ENCODE data around the gene PLCB1.

The PLCB1 gene

DNA sequence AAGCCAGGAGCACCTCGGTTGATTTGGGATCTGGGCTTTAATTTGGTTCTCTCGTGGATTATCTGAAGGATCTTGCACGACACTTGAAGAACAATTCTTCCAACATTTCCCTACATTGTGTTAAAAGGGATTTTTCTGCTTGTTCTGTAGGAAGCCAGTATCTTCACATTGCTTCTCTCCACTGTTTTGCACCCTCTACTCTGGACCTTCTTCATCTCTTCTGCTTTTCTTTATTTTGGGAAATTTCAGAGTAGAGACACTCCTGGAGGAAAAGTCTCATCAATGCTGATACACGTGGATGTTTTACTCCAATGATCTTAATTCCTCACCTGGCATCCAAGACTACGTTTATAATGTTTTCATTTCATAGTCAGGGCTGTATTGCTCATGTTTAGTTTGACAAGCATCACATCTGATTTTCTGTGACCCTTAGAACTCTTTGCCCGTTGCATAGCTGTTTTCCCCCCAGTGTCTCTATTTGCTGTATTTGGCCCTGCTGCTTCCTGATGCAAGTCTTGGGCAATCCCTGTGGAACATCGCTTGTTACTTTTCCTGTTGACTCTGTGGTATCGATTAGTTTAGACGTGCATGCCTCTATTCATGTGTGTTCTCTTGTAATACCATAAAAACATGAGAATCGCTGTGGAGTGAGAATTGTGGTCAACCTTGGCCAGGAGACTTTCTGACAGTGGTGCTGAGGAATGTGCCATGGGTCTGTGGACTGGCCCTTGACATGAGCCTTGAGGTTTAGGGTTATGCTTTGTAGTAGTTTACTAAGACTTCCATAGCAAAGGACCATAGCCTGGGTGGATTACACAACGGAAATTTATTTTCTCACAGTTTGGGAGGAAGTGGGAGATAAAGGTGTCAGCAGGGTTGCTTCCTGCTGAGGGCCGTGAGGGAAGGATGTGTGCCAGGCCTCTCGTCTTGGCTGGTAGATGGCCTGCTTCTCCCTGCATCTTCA, 12.5 kb downstream of the PLCB1 start:
- Histone ChIP-seq H3K36me3 (ENCODE audit: control insufficient read depth, insufficient read depth, low read length) (no peaks in the 10 kb centered on the region), H3K27me3 (replicated peaks; ENCODE audit: control insufficient read depth, insufficient read depth, low read length) (no peaks in the 10 kb centered on the region), H3K4me3 (replicated peaks; ENCODE audit: low read depth, low read length) (no peak overlapping the region)
- DNase-seq (ENCODE audit: extremely low read depth, insufficient read length) = no peak
- TF ChIP-seq, protein P1, sequence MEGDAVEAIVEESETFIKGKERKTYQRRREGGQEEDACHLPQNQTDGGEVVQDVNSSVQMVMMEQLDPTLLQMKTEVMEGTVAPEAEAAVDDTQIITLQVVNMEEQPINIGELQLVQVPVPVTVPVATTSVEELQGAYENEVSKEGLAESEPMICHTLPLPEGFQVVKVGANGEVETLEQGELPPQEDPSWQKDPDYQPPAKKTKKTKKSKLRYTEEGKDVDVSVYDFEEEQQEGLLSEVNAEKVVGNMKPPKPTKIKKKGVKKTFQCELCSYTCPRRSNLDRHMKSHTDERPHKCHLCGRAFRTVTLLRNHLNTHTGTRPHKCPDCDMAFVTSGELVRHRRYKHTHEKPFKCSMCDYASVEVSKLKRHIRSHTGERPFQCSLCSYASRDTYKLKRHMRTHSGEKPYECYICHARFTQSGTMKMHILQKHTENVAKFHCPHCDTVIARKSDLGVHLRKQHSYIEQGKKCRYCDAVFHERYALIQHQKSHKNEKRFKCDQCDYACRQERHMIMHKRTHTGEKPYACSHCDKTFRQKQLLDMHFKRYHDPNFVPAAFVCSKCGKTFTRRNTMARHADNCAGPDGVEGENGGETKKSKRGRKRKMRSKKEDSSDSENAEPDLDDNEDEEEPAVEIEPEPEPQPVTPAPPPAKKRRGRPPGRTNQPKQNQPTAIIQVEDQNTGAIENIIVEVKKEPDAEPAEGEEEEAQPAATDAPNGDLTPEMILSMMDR (IDR thresholded peaks at IDR 0.05; ENCODE audit: insufficient read depth, low read length, poor library complexity, severe bottlenecking) = no peak

DNA sequence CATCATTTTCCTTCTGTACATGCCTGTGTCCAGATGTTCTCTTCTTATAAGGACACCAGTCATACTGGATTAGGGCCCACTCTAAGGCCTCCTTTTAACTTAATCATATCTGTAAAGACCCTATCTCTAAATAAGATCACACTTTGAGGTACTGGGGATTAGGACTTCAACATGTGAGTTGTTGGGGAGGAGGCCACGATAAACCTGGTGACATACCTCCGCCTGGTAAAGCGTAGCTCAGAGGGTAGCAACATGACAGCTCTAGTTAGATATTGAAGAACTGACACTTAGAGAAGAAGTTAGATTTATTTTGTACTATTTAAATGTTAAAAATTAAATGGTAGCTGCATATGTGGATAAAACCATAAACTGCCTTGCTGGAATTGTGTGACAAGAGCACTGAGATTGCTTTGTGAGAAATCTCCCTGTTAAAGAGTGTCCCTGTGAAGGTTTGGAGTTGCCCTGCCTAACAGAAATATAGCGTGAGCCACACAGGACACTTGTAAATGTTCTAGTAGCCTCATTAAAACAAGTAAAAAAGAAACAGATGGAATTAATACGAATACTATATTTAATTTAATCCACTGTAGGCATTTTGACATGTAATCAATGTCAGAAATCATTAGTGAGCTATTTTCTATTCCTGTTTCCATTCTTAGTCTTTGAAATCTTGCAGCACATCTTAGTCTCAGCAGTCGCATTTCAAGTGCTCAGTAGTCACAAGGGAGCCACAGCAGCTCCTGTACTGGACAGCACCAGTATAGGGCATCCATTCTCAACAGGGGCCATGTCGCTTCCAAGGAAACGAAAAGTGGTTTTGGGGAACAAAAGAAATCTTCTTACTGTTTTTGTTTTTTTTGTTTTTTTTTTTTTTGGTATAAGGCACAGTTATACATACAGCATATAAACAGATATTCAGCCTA, 13.4 kb downstream of the PLCB1 start:
- H3K4me3 ChIP-seq (replicated peaks; ENCODE audit: low read depth, low read length) = no peak overlapping the region
- no peak for DNase-seq (ENCODE audit: extremely low read depth, insufficient read length)
- no peaks in the 10 kb centered on the region for H3K27me3 ChIP-seq (replicated peaks; ENCODE audit: control insufficient read depth, insufficient read depth, low read length)
- TF ChIP-seq, protein P1 (IDR thresholded peaks at IDR 0.05; ENCODE audit: insufficient read depth, low read length, poor library complexity, severe bottlenecking) = no peak
- H3K36me3 ChIP-seq (ENCODE audit: control insufficient read depth, insufficient read depth, low read length) = no peaks in the 10 kb centered on the region

DNA sequence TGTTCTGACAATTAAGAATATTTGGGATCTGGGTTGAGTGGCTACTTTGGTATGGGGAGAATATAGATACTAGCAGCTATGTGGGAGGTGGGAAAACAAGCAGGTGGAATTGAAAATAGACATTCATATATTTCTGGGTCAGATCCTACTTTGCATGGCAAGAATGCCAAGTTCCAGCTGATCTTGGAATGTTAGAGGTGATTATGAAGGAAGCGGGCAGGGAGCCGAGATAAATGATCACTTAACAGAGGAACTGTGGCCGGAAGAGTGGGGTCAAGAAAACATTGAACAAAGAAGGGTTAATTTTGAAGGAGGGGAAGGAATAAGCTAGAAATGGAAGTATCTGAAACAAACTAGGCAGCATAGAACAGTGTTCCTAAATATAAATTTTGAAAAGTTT, 15.4 kb downstream of the PLCB1 start:
- no peak for DNase-seq (ENCODE audit: extremely low read depth, insufficient read length)
- no peak overlapping the region for H3K4me3 ChIP-seq (replicated peaks; ENCODE audit: low read depth, low read length)
- no peaks in the 10 kb centered on the region for H3K36me3 ChIP-seq (ENCODE audit: control insufficient read depth, insufficient read depth, low read length)
- TF ChIP-seq, protein P1 (IDR thresholded peaks at IDR 0.05; ENCODE audit: insufficient read depth, low read length, poor library complexity, severe bottlenecking) = no peak
- no peaks in the 10 kb centered on the region for H3K27me3 ChIP-seq (replicated peaks; ENCODE audit: control insufficient read depth, insufficient read depth, low read length)

DNA sequence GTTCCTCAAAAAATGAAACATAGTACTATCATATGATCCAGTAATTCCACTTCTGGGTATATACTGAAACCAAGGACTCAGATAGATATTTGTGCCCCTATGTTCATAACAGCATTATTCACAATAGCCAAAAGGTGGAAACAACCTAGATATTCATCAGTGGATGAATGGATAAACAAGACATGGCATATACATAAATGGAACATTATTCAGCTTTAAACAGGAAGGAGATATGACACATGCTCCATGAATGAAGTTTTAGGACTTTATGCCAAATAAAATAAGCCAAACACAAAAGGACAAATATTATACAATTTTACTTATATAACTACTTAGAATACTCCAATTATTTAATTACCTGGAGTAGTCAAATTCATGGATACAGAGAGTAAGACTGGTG, 16.4 kb downstream of the PLCB1 start:
- TF ChIP-seq, protein P1 (IDR thresholded peaks at IDR 0.05; ENCODE audit: insufficient read depth, low read length, poor library complexity, severe bottlenecking) = no peak
- H3K4me3 ChIP-seq (replicated peaks; ENCODE audit: low read depth, low read length) = no peak overlapping the region
- H3K36me3 ChIP-seq (ENCODE audit: control insufficient read depth, insufficient read depth, low read length) = no peaks in the 10 kb centered on the region
- DNase-seq (ENCODE audit: extremely low read depth, insufficient read length) = no peak
- no peaks in the 10 kb centered on the region for H3K27me3 ChIP-seq (replicated peaks; ENCODE audit: control insufficient read depth, insufficient read depth, low read length)

DNA sequence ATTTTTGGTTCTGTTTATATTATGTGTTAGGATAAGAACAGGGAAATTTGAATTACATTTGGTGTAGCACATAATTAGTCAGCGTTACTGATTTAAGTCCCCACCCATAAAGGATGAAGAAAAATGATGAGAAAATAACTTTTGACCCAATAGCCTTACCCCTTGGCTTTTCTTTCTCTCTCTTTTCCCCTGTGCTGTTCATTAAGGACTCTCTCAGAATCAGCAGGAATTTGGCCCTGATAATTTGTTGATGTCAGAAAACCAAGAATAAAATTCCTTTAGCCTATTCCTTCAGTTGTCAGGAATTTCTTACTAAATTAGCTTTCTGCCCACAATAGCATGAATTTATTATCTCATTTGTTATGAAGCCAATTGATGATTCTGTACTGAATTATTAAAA, 18.5 kb downstream of the PLCB1 start:
- TF ChIP-seq, protein P1 (IDR thresholded peaks at IDR 0.05; ENCODE audit: insufficient read depth, low read length, poor library complexity, severe bottlenecking) = no peak
- H3K27me3 ChIP-seq (replicated peaks; ENCODE audit: control insufficient read depth, insufficient read depth, low read length) = no peaks in the 10 kb centered on the region
- no peaks in the 10 kb centered on the region for H3K36me3 ChIP-seq (ENCODE audit: control insufficient read depth, insufficient read depth, low read length)
- no peak overlapping the region for H3K4me3 ChIP-seq (replicated peaks; ENCODE audit: low read depth, low read length)
- no peak for DNase-seq (ENCODE audit: extremely low read depth, insufficient read length)

All from GM06990 (cell line).